H1 (cell line): Measurements from ENCODE around the gene TAS2R42. TPM values are rescaled to one million over a fixed set of nuclear protein-coding genes. Genes with fewer than 3 reads are reported as not detected.

ENCODE experiments used
- CTCF ChIA-PET: fragments of 300-600 bp; sonication (Branson Sonifier 250); formaldehyde crosslinking; loops from one replicate; lab custom pipeline; 2021; ENCODE audit not compliant: partially characterized antibody; lab: Charles Lee
- POLR2A ChIA-PET: fragments of 300-600 bp; sonication (Branson Sonifier 250); formaldehyde crosslinking; loops from one replicate; lab custom pipeline; 2021; ENCODE audit warnings: inconsistent platforms; ENCODE audit not compliant: partially characterized antibody; lab: Charles Lee
- DNase-seq, 2 experiments: peaks; one replicate each; pipeline versions ENCODE4 v3.0.0 to v3.0.0-alpha.2; 2010 to 2022; ENCODE audit warnings: low spot score in 2 of 2, low read depth in 1 of 2, mixed read lengths in 1 of 2
- FAIRE-seq: peaks from 2 replicates; lab custom pipeline; 2011; peaks lifted over from hg19 to GRCh38; lab: Jason Lieb, UNC
- H2AFZ ChIP-seq: 2 replicates; pipeline ENCODE4 v1.8.1; 2012; ENCODE audit warnings: low read length, inconsistent platforms
- H2AK5ac ChIP-seq: 2 replicates; pipeline ENCODE4 v1.6.1; 2013; ENCODE audit warnings: low read depth, low read length
- H2BK120ac ChIP-seq: replicated peaks from 2 replicates; pipeline ENCODE3; 2013; ENCODE audit warnings: low read depth, low read length, inconsistent platforms
- H2BK12ac ChIP-seq: 2 replicates; pipeline ENCODE4 v1.6.1; 2013; ENCODE audit warnings: low read depth, low read length
- H2BK15ac ChIP-seq: 2 replicates; pipeline ENCODE4 v1.6.1; 2013; ENCODE audit warnings: low read length
- H2BK20ac ChIP-seq: 2 replicates; pipeline ENCODE4 v1.6.1; 2013; ENCODE audit warnings: low read length
- H2BK5ac ChIP-seq: 2 replicates; pipeline ENCODE4 v1.6.1; 2013; ENCODE audit warnings: low read depth, low read length
- H3K14ac ChIP-seq: 2 replicates; pipeline ENCODE4 v1.6.1; 2013; ENCODE audit warnings: inconsistent platforms; ENCODE audit not compliant: insufficient read length
- H3K18ac ChIP-seq: 2 replicates; pipeline ENCODE4 v1.6.1; 2013; ENCODE audit warnings: low read length; ENCODE audit errors: extremely low read depth
- H3K23ac ChIP-seq: 2 replicates; pipeline ENCODE4 v1.6.1; 2013; ENCODE audit warnings: inconsistent platforms; ENCODE audit not compliant: insufficient read length
- H3K23me2 ChIP-seq: 2 replicates; pipeline ENCODE4 v1.6.1; 2013; ENCODE audit warnings: low read depth, low read length
- H3K27ac ChIP-seq: 2 replicates; pipeline ENCODE4 v1.6.1; 2011; ENCODE audit warnings: low read depth, low read length, inconsistent platforms
- H3K27me3 ChIP-seq, 4 experiments: replicated peaks in 1 of 4; 1 replicate in 1 of 4; 2 replicates in 3 of 4; pipeline versions ENCODE4 v1.6.1 to v1.8.1; 2011 to 2013; ENCODE audit warnings: low read length in 3 of 4, mild to moderate bottlenecking in 3 of 4, inconsistent platforms in 2 of 4, mixed read lengths in 2 of 4, moderate library complexity in 1 of 4; ENCODE audit not compliant: control insufficient read depth in 3 of 4, insufficient read depth in 3 of 4; ENCODE audit errors: extremely low read depth in 1 of 4
- H3K36me3 ChIP-seq, 4 experiments: 2 replicates each; pipeline versions ENCODE4 v1.6.1 to v1.8.1; 2011 to 2013; ENCODE audit warnings: mild to moderate bottlenecking in 4 of 4, low read length in 3 of 4, moderate library complexity in 2 of 4, control low read depth in 1 of 4, inconsistent platforms in 1 of 4; ENCODE audit not compliant: insufficient read depth in 4 of 4, control insufficient read depth in 2 of 4
- H3K4ac ChIP-seq: replicated peaks from 2 replicates; pipeline ENCODE3; 2013; ENCODE audit warnings: low read length, low read depth, mixed read lengths, inconsistent platforms; ENCODE audit not compliant: insufficient read length
- H3K4me1 ChIP-seq, 4 experiments: replicated peaks in 1 of 4; 1 replicate in 1 of 4; 2 replicates in 3 of 4; pipeline versions ENCODE4 v1.6.1 to v1.8.1; 2011 to 2013; ENCODE audit warnings: low read length in 3 of 4, inconsistent platforms in 2 of 4, mixed read lengths in 1 of 4; ENCODE audit not compliant: insufficient read depth in 4 of 4, control insufficient read depth in 3 of 4
- H3K4me2 ChIP-seq, 2 experiments: 2 replicates each; pipeline versions ENCODE4 v1.6.1 to v1.8.1; 2011 to 2013; ENCODE audit warnings: low read depth in 2 of 2, low read length in 2 of 2, control low read depth in 1 of 2, inconsistent platforms in 1 of 2, mild to moderate bottlenecking in 1 of 2; ENCODE audit not compliant: insufficient read depth in 1 of 2
- H3K4me3 ChIP-seq, 4 experiments: fragments of 200-600, 300-600 bp in 1 of 4; sonication (generic), shearing (Covaris generic), sonication (Bioruptor Twin) in 1 of 4; 2 replicates each; pipeline versions ENCODE4 v1.5.1 to v1.8.1; 2011 to 2016; ENCODE audit warnings: low read length in 4 of 4, low read depth in 3 of 4, control low read depth in 2 of 4, inconsistent platforms in 2 of 4, mild to moderate bottlenecking in 2 of 4, mixed read lengths in 1 of 4, moderate library complexity in 1 of 4; ENCODE audit not compliant: insufficient read depth in 2 of 4; ENCODE audit errors: extremely low read depth in 1 of 4
- H3K56ac ChIP-seq: replicated peaks from 2 replicates; pipeline ENCODE3; 2013; ENCODE audit warnings: low read depth, mild to moderate bottlenecking, mixed read lengths, low read length, inconsistent platforms; ENCODE audit not compliant: insufficient read length
- H3K79me1 ChIP-seq: 2 replicates; pipeline ENCODE4 v1.6.1; 2013; ENCODE audit warnings: low read depth, low read length, control low read depth
- H3K79me2 ChIP-seq, 2 experiments: 2 replicates each; pipeline versions ENCODE4 v1.6.1 to v1.8.1; 2012 to 2013; ENCODE audit warnings: low read length in 2 of 2, mild to moderate bottlenecking in 2 of 2, inconsistent platforms in 1 of 2; ENCODE audit not compliant: insufficient read depth in 2 of 2, control insufficient read depth in 1 of 2
- H3K9ac ChIP-seq, 4 experiments: replicated peaks in 1 of 4; 1 replicate in 1 of 4; 2 replicates in 3 of 4; pipeline versions ENCODE4 v1.6.1 to v1.8.1; 2011 to 2013; ENCODE audit warnings: low read depth in 3 of 4, low read length in 3 of 4, control low read depth in 2 of 4, mild to moderate bottlenecking in 2 of 4, moderate library complexity in 2 of 4, inconsistent platforms in 1 of 4; ENCODE audit errors: extremely low read depth in 1 of 4
- H3K9me3 ChIP-seq, 2 experiments: 2 replicates each; pipeline versions ENCODE4 v1.6.1 to v1.8.1; 2012 to 2013; ENCODE audit warnings: mild to moderate bottlenecking in 2 of 2, moderate library complexity in 2 of 2, control low read depth in 1 of 2, inconsistent platforms in 1 of 2, low read depth in 1 of 2, low read length in 1 of 2, mixed read lengths in 1 of 2; ENCODE audit not compliant: insufficient read depth in 2 of 2
- H4K20me1 ChIP-seq, 2 experiments: replicated peaks in 1 of 2; 2 replicates each; pipeline versions ENCODE3 to v1.8.1; 2011 to 2013; ENCODE audit warnings: inconsistent platforms in 2 of 2, low read length in 2 of 2, mild to moderate bottlenecking in 1 of 2; ENCODE audit not compliant: insufficient read depth in 2 of 2, control insufficient read depth in 1 of 2
- H4K5ac ChIP-seq: 2 replicates; pipeline ENCODE4 v1.6.1; 2013; ENCODE audit warnings: low read length, low read depth, mixed read lengths, inconsistent platforms; ENCODE audit not compliant: insufficient read length
- H4K8ac ChIP-seq: 2 replicates; pipeline ENCODE4 v1.8.0; 2013; ENCODE audit warnings: mild to moderate bottlenecking, moderate library complexity, low read length, inconsistent platforms; ENCODE audit not compliant: insufficient read depth; ENCODE audit errors: extremely low read depth
- H4K91ac ChIP-seq: replicated peaks from 2 replicates; pipeline ENCODE3; 2013; ENCODE audit warnings: low read length, mixed read lengths, inconsistent platforms; ENCODE audit not compliant: insufficient read length
- E2F6 ChIP-seq: IDR thresholded peaks from 2 replicates; pipeline ENCODE4 v1.6.1; 2012; ENCODE audit warnings: inconsistent platforms
- EP300 ChIP-seq, 2 experiments: IDR thresholded peaks; 1 replicate in 1 of 2; 2 replicates in 1 of 2; pipeline ENCODE4 v1.6.1; 2011 to 2012; ENCODE audit warnings: low read depth in 2 of 2, low read length in 2 of 2, mild to moderate bottlenecking in 2 of 2, borderline replicate concordance in 1 of 2, inconsistent platforms in 1 of 2, moderate library complexity in 1 of 2
- EZH2 ChIP-seq: fragments of 200-600 bp; sonication (generic); IDR thresholded peaks from 2 replicates; pipeline ENCODE4 v1.7.1; 2012; ENCODE audit warnings: low read depth, mild to moderate bottlenecking, moderate library complexity, low read length, inconsistent platforms; ENCODE audit not compliant: severe bottlenecking
- FOSL1 ChIP-seq: IDR thresholded peaks from 2 replicates; pipeline ENCODE4 v1.6.1; 2011; ENCODE audit warnings: mild to moderate bottlenecking, low read depth, low read length, moderate library complexity; ENCODE audit not compliant: insufficient read depth
- JUN ChIP-seq: IDR thresholded peaks from 2 replicates; pipeline ENCODE4 v1.6.1; 2011; ENCODE audit warnings: low read depth, mild to moderate bottlenecking, improper control_type of control experiment, low read length
- KDM1A ChIP-seq: fragments of 200-600, 300-600 bp; sonication (generic); IDR thresholded peaks from 2 replicates; pipeline ENCODE4 v1.7.1; 2016; ENCODE audit warnings: mild to moderate bottlenecking, low read length, borderline replicate concordance
- SAP30 ChIP-seq: fragments of 300-600 bp; sonication (generic); IDR thresholded peaks from 2 replicates; pipeline ENCODE4 v1.7.1; 2012; ENCODE audit warnings: low read length, moderate library complexity, mild to moderate bottlenecking, inconsistent platforms; ENCODE audit not compliant: insufficient read depth, insufficient replicate concordance
- SIN3A ChIP-seq, 2 experiments: IDR thresholded peaks in 1 of 2; conservative IDR thresholded peaks in 1 of 2; 2 replicates each; pipeline ENCODE4 v1.6.1; 2011 to 2012; ENCODE audit warnings: low read length in 2 of 2, improper control_type of control experiment in 1 of 2, low read depth in 1 of 2, mild to moderate bottlenecking in 1 of 2
- SIRT6 ChIP-seq: IDR thresholded peaks from one replicate; pipeline ENCODE4 v1.7.1; 2012; ENCODE audit warnings: low read length, inconsistent platforms
- SP1 ChIP-seq: IDR thresholded peaks from 2 replicates; pipeline ENCODE4 v1.6.1; 2011; ENCODE audit warnings: low read depth, low read length
- SP4 ChIP-seq: IDR thresholded peaks from 2 replicates; pipeline ENCODE4 v1.6.1; 2012; ENCODE audit warnings: low read length, inconsistent platforms
- TAF1 ChIP-seq: IDR thresholded peaks from 2 replicates; pipeline ENCODE4 v1.6.1; 2011; ENCODE audit warnings: mild to moderate bottlenecking, low read depth, low read length
- TAF7 ChIP-seq: optimal IDR thresholded peaks from 2 replicates; pipeline ENCODE3; 2011; ENCODE audit warnings: low read depth, mild to moderate bottlenecking, inconsistent platforms, low read length, moderate library complexity, borderline replicate concordance
- ZNF274 ChIP-seq: IDR thresholded peaks from 2 replicates; pipeline ENCODE4 v1.7.0; 2012; ENCODE audit warnings: low read length, borderline replicate concordance; ENCODE audit errors: extremely low read depth
- polyA plus RNA-seq, 7 experiments: library from polyadenylated mRNA; depleted of rRNA in 3 of 7; stranded (reverse) in 5 of 7; unstranded in 2 of 7; fragments of >200 nt in 5 of 7; fragments of 200-250 nt in 2 of 7; gene quantifications; 1 replicate in 5 of 7; 2 replicates in 1 of 7; 4 replicates in 1 of 7; pipeline versions ENCODE4 v1.2.1 to v1.2.3, GENCODE V29; 2011 to 2013; ENCODE audit warnings: missing spikeins in 2 of 7, mixed read lengths in 2 of 7
- total RNA-seq: library from RNA; stranded (reverse); fragmentation: NEBNext Ultra II Directional; extraction: Animal tissue kit (Norgen Biotek cat#: 25700); gene quantifications from 2 replicates; pipeline ENCODE4 v1.2.1, GENCODE V29; 2021

TAS2R42 gene
- total and polyA plus RNA-seq, 2 of the 8 experiments (the other 6 are each of a cell fraction or from before 2014, with no cell fraction given) = not detected

GRCh38 chr12:11164384-11164783 is 22.4 kb downstream of the TAS2R42 start:
- H3K79me1 ChIP-seq = peaks cover 7% of the 10 kb centered on the region
- H3K56ac ChIP-seq = no peak overlapping the region
- H3K23ac ChIP-seq = no peak overlapping the region
- H3K36me3 ChIP-seq = peaks cover 0 to 15% (median 7%) of the 10 kb centered on the region in 4 experiments; a peak in 5 of 8 replicates
- ChIA-PET POLR2A (interaction anchor here (0.9 to 1.9 kb wide), 2 partner anchors 13 to 18 kb away, joined by 5 read pairs; no protein-coding TSS in a partner anchor), CTCF (interaction anchor here (0.9 to 1.0 kb wide), 2 partner anchors 24 to 74 kb away, joined by 4 to 5 read pairs; no protein-coding TSS in a partner anchor)
- no peak overlapping the region for H4K5ac ChIP-seq
- no peak overlapping the region for H3K4me2 ChIP-seq
- no peaks in the 10 kb centered on the region for H3K9me3 ChIP-seq
- H4K8ac ChIP-seq = no peak overlapping the region
- no peaks in the 10 kb centered on the region for H3K27me3 ChIP-seq
- H2AK5ac ChIP-seq = no peak overlapping the region
- DNase-seq (no peak), FAIRE-seq (no peak)
- H2BK120ac ChIP-seq = no peak overlapping the region
- H3K18ac ChIP-seq = no peak overlapping the region
- no peak overlapping the region for H2BK20ac ChIP-seq
- H2BK15ac ChIP-seq = no peak overlapping the region
- no peak overlapping the region for H4K91ac ChIP-seq
- H3K9ac ChIP-seq = no peak overlapping the region
- H3K27ac ChIP-seq = no peak overlapping the region
- H3K23me2 ChIP-seq = no peaks in the 10 kb centered on the region
- H3K4ac ChIP-seq = no peak overlapping the region
- H3K4me3 ChIP-seq = no peak overlapping the region
- H3K4me1 ChIP-seq = no peaks in the 10 kb centered on the region
- H2BK5ac ChIP-seq = no peak overlapping the region
- H3K79me2 ChIP-seq = peaks cover 21 to 97% of the 10 kb centered on the region in 2 experiments
- H3K14ac ChIP-seq = no peak overlapping the region
- H2BK12ac ChIP-seq = no peak overlapping the region
- H2AFZ ChIP-seq = no peak overlapping the region
- H4K20me1 ChIP-seq = peaks cover 4 to 9% of the 10 kb centered on the region in 2 experiments
- TF ChIP-seq SIRT6 (no peak), TAF1 (no peak), SAP30 (no peak), SIN3A (conservative IDR thresholded peaks at IDR 0.05 in 1 of 2, IDR thresholded peaks at IDR 0.05 in 1 of 2; ENCODE audit: low read depth in 1 of 2, low read length in 2 of 2) (no peak), KDM1A (no peak), SP4 (no peak), E2F6 (no peak), EZH2 (no peak), TAF7 (no peak), ZNF274 (no peak), EP300 (IDR thresholded peaks at IDR 0.05; ENCODE audit: borderline replicate concordance in 1 of 2, low read depth in 2 of 2, low read length in 2 of 2) (no peak), SP1 (no peak), JUN (no peak), FOSL1 (no peak)
